Bone marrow (tissue), 2 donors: ENCODE results near the gene EED.

Experiments used
- DNase-seq, 2 donors: peaks; one replicate each; lab custom pipeline; 2025; lab: John Stamatoyannopoulos, UW

EED gene

DNA sequence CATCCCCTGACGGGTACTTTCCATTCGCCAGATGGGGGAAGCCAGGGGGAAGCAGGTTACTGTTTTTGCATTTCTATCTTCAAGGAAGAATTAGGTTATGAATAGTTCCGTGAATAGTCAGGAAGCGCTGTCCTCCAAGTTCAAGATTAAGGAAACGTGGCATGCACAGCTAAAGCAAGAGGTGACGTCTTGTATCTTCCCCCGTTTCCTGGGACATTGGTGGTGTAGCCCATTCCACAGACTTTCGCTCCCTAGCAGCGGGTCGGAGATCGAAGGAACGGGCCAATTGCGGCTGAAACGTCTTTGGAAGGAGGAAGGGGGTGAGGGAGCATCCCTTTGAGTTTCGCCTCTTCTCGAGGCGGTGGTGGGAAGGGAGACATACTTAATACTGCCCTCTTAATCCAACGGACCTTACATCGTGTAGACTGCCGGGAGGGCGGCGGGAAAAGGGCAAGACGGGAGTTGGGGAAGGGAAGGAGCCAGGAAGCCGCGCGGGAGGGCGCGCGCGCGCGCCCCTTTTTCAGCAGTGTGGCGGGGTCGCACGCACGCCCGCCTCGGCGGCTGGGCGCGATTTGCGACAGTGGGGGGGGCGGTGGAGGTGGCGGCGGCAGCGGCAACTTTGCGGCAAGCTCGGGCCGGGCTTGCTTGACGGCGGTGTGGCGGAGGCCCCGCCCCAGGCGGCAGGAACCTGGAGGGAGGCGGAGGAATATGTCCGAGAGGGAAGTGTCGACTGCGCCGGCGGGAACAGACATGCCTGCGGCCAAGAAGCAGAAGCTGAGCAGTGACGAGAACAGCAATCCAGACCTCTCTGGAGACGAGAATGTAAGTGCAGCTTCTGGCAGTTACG, at the start of gene EED:
EED (plus strand) TSS at position 232 of the 847 bp plus-strand sequence; CDS start at position 709, 477 bp downstream.
- DNase-seq: peak; percentile 94 to 96

GRCh38 chr11:86194998-86195397, 49.6 kb upstream of the EED start:
- DNase-seq: no peak

- no peak for DNase-seq
Observed at GRCh38 chr11:86196085-86196696, 48.4 kb upstream of the EED start.

DNA sequence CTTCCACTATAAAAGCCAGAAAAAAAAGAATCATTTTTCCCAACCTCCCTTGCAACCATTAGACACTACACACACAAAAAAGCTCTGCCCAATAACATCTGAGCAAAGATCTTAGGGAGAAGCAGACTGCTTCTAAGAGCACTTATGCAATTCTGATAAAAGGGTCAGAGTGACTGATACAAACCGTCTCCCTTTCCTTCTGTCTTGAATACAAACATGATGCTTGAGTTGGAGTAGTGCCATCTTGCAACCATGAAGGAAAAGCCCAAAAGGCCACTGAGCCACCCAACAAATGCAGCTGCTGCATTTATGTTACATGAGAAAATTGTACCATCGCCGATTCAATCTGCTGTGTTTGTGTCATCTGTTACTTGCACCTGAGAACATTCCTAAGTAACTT, 47.6 kb upstream of the EED start:
- DNase-seq: no peak

- no peak for DNase-seq
Observed at GRCh38 chr11:86197448-86197847, 47.1 kb upstream of the EED start.

DNA sequence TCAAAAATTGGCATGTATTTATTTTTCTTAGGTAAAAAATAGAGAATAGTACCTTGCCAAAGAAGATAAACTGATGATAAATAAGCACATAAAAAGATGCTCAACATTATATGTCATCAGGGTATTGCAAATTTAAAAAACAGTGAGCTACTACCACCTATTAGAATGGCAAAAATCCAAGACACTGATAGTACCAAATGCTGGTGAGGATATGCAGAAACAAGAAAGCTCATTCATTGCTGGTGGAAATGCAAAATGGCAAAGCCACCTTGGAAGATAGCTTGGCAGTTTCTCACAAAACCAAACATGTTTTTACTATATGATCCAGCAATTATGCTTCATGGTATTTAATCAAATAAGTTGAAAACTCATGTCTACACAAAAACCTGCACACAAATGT, 46.4 kb upstream of the EED start:
- no peak for DNase-seq

DNA sequence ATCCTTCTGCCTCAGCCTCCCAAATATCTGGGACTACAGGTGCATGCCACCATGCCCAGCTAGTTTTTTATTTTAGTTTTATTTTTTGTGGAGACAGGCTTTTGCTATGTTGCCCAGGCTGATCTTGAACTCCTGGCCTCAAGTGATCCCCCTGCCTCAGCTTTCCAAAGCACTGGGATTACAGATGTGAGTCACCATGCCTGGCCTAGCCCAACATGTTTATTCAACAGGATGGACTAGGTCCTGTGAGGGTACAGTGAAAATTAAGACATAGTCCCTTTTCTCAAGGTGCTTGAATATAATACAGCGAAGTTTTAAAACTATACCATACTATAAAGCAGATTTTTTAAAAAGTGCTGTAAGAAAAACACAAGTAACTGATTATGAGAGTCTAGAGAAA, 45.2 kb upstream of the EED start:
- no peak for DNase-seq

- DNase-seq: no peak
Observed at GRCh38 chr11:86201371-86201884, 43.1 kb upstream of the EED start.

DNA sequence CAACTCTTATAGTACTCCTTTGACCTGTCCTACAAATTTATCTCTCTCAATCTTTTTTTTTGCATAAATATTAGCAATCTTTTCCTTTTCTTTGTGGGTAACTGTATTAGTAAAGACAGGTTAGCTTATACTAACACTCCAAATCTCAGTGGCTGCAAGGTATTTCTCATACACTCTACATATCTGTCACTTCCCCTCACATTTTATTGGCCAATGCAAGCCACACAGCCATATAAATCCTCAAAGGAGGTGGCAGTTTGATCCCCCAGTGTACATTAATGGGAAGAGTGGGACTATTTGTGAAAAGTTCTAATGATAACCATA, 42.6 kb upstream of the EED start:
- DNase-seq: peak in 1 of 2 donors; percentile 19

DNA sequence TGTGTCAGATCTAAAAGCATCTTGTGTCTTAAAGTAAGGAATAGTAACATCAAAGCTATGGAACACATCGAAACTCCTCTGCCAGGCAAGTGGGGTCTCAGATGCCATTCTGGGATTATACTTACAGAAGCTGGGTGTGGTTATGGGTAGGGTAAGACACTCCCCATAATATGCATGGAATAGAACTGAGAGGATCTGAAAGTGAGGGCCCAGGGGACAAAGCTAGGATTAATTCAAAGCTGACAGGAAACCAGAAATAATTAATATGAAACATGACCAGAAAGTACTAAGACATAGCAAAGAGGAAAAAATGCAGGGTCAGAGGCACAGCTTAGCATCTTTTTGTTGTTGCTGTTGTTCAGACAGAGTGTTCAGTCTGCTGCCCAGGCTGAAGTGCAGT, 40.2 kb upstream of the EED start:
- DNase-seq: no peak

DNA sequence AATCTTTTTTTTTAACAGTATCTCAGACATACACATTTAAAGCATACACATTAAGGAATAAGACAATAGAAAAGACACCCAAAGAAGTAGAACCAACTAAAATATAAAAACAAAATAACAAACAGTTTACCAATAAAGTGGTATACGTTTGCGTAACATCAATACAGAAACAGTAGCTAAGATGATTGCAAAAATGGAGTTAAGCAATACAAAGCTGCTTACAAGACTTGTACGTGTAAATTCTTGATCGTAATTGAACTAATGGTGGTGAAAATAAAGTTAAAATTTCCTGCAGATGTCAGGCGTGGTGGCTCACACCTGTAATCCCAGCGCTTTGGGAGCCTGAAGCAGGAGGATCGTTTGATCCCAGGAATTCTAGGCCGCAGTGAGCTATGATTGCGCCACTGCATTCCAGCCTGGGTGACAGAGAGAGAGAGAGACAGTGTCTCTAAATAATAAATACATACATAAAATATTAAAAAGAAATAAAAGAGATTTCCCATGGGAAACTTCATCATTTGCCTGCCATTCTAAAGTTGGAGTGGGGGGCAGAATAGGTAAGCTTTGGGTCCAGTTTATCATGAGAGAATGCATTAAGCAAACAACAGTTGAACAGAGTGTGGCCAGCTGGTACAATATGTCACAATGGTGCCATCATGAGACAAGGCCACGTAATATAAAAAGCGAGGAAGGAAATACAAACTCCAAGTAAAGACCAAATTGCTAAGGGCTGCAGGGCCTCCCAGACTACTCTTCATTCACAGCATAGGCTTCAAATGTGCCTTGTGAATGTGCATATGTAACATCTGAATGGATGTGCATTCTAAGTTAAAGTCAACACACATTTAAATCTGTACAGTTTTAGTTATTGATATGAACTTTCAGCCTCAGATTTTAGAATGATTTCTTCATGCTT, 38.9 kb upstream of the EED start:
- DNase-seq: no peak

GRCh38 chr11:86206337-86206695, 38.2 kb upstream of the EED start:
- DNase-seq: no peak

GRCh38 chr11:86207413-86207812, 37.1 kb upstream of the EED start:
- DNase-seq: no peak

DNA sequence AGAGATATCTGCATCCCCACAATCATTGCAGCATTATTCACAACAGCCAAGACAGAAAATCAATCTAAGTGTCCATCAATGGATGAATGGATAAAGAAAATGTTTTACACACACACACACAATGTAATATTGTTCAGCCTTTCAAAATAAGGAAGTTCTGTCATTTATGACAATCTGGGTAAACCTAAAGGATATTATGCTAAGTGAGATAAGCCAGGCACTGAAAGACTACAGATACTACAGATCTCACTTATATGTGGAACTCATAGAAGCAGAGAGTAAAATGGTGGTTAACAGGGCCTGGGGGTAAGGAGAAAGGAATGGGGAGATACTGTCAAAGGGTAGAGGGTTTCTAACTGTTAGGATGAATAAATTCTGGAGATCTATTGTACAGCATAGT, 36.0 kb upstream of the EED start:
- DNase-seq: peak in 1 of 2 donors; percentile 46

- DNase-seq: no peak
Observed at GRCh38 chr11:86209806-86210657, 34.5 kb upstream of the EED start.

DNA sequence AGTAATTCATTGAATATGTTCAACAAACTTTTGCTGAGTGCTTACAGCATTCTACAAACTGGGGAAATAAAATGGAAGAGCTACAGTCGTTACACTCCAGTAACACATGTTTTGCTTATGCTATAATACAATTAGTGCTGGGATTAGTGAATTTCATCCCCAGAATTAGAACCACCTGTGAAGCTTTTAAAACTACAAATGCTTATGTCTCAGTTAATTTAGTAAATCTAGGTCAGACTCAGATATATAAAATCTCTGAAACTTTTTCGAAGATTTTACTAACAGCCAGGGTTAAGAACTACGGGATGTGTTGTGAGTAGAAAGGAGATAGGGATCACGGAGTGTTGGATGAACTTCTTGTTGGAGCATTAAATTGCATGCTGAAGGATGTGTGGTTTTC, 33.7 kb upstream of the EED start:
- DNase-seq: no peak

DNA sequence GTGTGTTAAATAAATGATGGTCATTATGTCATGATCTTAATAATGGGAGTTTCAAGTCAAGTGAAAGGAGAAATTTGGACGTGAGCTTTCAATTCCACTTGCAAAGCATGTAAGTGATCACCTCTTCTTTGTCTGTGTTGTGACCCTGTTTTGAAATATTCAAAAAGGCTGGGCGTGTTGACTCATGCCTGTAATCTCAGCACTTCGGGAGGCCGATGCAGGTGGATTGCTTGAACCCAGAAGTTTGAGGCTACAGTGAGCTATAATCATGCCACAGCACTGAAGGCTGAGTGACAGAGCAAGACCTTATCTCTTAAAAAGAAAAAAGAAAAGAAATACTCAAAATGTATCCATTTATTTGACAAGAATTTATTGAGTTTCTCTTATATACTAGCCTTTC, 32.9 kb upstream of the EED start:
- DNase-seq: no peak

DNA sequence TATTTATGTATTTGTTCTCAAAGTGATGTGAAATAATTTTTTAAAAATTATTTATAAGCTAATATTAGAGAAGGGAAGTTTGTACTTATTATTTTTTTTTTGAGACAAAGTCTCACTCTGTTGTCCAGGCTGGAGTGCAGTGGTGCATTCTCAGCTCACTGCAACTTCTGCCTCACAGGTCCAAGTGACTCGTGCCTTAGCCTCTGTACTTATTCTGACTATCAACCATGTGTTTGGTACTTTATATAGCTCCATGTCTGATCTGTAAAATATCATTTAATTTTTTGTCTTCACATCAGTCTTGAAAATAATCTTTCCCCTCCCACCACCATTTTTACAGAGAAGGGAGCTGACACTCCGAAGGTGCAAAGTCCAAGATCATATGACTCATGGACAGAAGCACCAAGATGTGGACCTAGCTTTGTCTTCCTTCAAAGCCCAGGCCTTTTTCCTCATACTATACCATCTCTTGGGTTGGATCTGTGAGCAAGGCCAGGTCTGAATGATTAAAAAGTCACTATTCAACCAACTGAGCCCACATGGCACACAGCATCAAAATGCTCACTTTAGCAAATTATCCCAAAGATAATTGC, 32.4 kb upstream of the EED start:
- DNase-seq: no peak

GRCh38 chr11:86214710-86215109, 29.8 kb upstream of the EED start:
- DNase-seq: no peak

- peak; percentile 15 to 77 for DNase-seq
Observed at GRCh38 chr11:86218125-86219084, 26.1 kb upstream of the EED start.
